Middle frontal gyrus (tissue), 1 donor: ENCODE results near the gene PREB.
"Not testable (repeated sequence)": the region's sequence is repeated elsewhere in the genome, so short reads cannot be mapped to it uniquely, and the experiment has no call there.

Source experiments
- DNase-seq: peaks from one replicate; pipeline ENCODE4 v3.0.0-alpha.2; 2015; ENCODE audit warnings: low spot score; ENCODE audit errors: extremely low spot score

PREB gene

DNA sequence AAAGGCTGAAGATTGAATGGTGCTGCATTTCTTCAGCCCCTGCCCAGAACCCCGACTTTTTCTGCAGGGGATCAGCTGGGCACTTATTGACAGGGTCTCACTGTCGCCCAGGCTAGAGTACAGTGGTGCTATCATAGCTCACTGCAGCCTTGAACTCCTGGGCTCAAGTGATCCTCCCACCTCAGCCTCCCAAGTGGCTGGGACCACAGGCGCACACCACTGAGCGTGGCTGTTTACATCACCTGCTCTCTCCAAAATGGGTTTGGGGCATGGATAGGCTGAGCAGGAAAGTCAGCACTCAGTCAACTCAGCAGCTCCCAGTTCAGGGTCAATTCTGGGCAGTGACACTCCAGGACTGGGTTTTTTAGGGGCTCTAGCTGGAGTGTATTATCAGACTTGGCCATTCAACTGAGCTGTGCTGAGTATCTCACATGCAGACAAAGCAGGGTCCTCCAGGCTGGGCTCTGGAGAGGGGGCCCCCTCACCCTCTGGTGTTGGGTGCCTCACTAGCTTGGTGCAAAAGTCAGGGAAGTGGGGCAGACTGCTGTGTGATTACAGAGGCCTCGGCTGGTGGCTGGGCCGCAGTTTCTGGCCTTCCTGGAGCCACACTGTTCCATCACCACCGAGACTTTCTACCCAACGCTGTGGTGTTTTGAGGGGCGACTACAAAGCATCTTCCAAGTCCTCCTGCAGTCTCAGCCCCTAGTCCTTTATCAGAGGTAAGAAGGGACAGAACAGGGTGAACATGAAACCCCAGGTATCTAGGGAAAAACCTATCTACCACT is 6.4 kb downstream of the PREB start:
- DNase-seq, result no peak

DNA sequence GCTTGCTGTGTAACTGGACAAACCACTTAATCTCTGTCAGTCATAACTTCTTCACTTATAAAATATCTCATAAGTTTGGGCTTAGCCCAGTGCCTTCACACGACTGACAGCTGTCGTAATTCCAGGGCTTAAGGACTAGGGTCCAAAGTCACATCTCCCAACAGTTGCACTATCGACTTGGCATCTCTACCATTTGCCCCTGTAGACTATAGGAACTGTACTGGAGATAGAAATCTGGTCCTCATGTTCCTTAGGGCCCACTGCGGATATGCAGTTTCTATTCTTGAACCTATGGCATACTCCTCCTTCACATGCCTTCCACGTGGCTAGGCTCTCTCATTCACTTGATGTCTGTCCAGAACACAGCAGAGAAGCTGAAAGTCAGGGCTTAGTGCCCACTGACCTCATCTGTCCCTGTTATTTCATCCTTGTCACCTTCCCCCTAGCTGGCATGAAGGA is 8.2 kb downstream of the PREB start:
- DNase-seq, result no peak

DNA sequence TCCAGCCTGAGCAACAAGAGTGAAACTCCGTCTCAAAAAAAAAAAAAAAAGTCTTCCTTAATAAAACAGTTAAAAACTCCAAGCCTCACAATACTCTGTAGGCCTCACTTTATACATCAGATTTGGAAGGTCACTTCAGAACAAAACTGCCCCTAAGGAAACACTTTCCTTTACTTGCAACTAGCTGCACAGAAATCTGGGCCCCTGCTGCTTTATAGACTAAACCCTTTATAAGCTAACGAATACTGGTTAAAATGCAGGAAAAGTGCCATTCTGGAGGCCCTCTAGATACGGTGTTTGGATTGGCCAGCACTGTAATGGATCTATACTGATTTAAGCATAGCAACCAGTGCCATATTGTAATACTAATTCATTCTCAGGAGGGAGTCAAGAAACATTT is 9.3 kb downstream of the PREB start:
- DNase-seq, result no peak

DNA sequence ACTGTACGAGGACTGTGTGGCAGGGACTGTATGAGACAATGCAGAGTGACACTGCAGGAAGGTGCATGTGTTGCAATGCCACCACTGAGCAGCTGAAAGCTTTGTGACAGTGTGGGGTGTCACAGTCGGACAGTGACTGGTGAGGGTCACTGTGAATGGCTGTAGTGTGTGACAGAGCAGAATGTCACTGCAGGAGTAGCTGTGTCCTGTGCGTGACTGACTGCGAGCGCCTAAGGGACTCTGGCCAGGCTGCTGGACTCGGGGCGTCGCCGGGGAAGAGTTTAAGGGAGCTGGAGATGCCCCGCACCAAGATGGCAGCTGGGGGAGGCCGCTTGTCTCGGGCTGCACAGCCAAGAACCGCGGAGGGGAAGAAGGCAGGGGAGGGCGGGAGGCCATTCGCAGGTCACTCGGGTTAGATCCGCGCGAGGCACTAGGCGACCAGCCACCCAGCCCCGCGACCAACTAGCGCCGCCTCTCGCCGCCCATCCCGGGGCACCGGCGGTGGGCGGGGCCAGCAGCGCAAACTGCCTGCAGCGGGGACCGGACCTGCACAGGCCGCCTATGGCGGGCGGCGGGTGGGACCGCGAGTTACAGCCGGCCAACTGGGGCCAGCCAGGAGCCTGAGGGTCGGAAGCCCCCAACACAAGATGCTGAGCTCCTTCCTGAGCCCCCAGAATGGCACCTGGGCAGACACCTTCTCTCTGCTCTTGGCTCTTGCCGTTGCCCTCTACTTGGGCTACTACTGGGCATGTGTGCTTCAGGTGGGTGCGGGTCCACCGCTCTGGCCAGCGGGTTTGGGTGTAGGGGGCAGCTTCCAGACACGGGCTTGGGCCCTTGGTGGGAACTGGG is 10.9 kb downstream of the PREB start, which contains the start of gene ABHD1:
TSS of gene ABHD1 (plus strand) at position 514 of the 849 bp plus-strand sequence. CDS start at position 648, 134 bp downstream.
- no peak for DNase-seq

DNA sequence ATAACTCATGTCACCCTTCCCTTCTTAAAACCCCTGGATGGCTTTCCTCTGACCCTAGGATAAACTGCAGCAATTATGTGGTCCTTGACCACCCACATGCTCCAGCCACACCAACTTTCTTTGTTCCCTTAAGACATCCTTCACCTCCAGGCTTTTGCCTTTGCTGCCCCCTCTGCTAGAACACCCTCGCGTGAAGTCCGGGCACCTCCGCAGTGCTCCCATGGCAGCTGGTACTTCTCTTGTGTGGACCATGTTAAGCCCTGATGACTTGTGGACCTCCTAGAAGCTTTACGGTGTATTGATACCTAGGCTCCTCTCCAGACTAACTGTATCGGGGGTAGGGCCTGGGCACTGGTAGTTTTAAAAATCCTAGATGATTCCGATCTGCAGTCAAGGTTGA is 11.6 kb downstream of the PREB start:
- no peak for DNase-seq

DNA sequence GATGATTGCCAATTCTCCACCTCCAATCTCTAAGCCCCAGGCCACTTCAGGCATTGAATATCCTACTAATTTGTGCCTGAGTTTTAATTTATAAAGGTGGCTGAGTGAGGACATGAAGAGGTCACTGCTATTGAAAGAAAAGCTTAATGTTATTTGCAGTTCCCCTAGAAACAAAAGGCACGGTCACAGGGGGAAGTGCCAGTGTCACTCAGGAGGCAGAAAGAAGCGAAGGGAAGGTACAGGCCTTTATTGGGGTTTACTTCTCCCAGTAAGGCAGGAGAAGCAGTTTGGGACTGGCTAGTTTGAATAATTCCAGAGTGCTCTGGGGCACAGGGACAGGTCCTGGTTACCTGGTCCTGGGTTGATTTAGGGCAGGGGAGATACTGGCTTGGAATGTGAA is 12.5 kb downstream of the PREB start:
- DNase-seq, result no peak

DNA sequence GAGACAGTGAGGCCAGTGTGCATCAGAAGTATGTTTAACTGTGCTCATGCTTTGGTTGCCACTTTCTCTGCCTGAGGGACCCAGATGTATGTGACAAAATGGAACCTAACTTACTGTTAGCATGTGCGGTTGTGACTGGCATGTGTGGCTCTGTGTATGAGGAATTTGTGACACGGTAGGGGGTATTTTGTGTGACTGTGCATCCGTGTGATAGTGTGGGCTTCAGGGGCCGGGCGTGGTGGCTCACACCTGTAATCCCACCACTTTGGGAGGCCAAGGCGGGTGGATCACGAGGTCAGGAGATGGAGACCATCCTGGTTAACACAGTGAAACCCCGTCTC is 15.1 kb downstream of the PREB start:
- DNase-seq, result not testable (repeated sequence)

DNA sequence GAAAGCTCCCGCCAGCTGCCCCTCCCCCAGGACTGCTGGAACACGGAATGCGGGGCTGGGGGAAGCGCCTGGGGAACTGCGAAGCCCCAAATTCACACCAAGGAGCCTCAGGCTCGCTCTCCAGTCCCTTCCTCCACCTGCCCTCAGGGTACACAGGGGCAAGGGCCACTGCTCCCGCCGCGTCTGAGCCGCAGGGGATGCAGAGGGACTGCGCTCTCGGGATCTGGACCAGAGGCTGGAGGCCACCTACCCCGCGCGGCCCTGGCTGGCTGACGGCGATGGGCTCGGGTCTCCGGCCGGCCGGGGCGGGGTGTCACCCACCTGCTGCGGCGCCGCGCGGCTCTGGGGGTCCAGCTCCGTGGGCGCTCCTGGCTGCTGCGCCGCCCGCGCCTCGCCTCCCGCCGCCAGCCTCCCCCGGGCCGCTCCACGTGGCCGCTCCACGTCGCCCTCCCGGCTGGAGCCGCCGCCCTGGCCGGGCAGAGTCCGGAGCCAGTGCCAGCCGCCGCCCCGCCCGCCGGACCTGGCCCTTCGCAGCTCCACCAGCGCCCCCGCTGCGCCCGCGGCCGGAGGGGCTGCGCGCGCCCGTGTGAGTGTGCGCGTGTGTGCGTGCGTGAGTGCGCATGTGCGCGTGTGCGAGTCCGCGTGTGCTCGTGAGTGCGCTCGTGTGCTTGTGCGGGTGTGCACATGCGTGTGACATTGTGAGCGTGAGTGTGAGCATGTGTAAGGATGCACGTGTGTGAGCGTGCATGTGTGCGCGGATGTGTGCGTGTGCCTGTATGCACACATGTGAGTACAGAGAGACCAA is 15.7 kb downstream of the PREB start, which contains the start of gene CGREF1:
TSS of gene CGREF1 (minus strand) at position 604 of the 805 bp plus-strand sequence. CDS start 14,762 bp downstream, outside the sequence.
- no peak for DNase-seq

DNA sequence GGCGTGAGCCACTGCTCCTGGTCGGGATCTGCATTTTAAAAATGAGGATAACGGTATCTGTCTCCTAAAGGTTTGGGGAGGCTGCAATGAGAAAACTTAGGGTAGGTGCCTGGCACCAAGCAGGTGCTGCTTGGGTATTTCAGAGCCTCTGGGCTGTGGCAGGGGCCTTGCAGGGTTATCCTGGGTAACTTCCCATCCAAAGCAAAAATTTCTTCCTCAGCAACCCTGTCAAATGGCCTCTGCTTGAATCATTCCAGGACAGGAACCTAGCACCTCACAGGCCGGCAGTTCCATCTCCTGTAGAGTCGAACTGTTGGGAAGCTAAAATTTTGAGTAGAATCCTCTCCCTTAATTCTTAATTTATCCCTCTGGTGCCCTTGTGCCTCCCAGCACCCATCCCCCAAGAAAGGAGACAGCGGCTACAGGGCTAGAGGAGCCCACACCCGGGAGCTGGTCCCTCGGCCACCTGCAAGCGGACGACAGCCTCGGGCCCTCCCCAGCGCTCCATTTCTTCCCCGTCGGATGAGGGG is 16.4 kb downstream of the PREB start:
- DNase-seq, result no peak

DNA sequence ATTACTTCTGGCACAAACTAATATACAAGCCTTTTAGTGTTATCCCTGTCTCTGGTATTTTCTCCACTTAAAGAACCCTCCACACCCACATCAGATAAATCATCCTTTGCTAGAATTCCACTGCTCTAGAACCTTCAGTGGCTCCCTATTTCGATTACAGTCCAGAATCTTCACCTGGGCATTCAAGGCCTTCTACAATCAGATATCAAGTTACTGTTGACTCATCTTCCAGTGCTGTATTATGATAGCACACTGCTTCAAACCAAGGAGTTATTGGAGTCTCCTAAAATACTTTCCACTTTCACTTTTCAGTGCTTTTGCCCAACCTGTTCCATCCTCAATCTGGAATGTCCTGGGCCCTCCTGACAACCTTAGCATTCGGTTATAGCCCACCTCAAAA is 18.9 kb downstream of the PREB start:
- no peak for DNase-seq

DNA sequence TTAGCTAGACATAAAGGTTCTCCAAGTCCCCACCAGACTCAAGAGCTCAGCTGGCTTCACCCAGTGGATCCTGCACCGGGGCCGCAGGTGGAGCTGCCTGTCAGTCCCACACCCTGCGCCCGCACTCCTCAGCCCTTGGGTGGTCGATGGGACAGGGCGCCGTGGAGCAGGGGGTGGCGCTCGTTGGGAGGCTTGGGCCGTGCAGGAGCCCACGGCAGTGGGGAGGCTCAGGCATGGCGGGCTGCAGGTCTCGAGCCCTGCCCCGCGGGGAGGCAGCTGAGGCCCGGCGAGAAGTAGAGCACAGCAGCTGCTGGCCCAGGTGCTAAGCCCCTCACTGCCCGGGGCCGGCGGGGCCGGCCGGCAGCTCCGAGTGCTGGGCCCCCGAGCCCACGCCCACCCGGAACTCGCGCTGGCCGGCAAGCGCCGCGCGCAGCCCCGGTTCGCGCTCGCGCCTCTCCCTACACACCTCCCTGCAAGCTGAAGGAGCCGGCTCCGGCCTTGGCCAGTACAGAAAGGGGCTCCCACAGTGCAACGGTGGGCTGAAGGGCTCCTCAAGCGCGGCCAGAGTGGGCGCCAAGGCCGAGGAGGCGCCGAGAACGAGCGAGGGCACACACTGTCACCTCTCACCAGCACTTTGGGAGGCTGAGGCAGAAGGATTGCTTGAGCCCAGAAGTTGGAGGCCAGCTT is 22.9 kb downstream of the PREB start:
- not testable (repeated sequence) for DNase-seq

DNA sequence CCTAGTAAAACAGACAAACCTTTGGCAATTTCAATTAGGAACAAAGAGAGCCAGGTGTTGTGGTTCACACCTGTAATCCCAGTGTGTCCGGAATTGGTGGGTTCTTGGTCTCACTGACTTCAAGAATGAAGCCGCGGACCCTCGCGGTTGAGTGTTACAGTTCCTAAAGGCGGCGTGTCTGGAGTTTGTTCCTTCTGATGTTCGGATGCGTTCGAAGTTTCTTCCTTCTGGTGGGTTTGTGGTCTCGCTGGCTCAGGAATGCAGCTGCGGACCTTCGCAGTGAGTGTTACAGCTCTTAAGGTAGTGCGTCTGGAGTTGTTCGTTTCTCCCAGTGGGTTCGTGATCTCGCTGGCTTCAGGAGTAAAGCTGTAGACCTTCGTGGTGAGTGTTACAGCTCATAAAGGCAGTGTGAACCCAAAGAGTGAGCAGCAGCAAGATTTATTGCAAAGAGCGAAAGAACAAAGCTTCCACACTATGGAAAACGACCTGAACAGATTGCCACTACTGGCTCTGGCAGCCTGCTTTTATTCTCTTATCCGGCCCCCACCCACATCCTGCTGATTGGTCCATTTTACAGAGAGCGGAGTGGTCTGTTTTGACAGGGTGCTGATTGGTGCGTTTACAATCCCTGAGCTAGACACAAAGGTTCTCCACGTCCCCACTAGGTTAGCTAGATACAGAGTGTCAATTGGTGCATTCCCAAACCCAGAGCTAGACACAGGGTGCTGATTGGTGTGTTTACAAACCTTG is 23.7 kb downstream of the PREB start:
- DNase-seq, result not testable (repeated sequence)

DNA sequence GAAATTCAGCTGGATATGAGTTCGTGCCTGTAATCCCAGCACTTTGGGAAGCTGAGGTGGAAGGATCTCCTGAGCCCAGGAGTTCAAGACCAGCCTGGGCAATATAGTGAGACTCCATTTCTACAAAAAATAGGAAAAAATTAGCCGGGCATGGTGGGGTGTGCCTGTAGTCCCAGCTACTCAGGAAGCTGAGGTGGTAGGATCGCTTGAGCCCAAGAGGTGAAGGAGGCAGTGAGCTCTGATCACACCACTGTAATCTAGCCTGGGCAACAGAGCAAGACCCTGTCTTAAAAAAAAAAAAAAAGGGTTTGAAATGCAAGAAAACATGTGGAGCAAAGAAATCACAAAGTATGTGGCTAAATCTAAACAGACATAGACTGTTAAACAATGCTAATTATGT is 25.4 kb downstream of the PREB start:
- DNase-seq, result no peak

DNA sequence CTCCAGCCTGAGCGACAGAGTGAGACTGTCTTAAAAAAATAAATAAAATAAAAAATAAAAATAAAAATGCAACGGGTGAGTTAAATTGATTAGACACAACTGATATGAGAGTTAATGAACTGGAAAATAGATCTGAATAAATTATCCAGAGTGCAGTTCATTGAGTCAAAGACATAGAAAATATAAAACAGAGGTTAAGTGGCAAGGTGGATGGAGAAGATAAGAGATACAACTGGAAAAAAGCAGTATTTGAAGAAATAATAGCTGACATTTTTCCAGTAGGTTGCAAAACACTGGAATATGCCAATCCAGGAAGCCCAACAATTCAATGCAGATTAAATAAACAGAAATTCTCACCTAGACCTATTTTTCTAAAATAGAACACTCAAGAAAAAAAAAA is 26.2 kb downstream of the PREB start:
- no peak for DNase-seq

DNA sequence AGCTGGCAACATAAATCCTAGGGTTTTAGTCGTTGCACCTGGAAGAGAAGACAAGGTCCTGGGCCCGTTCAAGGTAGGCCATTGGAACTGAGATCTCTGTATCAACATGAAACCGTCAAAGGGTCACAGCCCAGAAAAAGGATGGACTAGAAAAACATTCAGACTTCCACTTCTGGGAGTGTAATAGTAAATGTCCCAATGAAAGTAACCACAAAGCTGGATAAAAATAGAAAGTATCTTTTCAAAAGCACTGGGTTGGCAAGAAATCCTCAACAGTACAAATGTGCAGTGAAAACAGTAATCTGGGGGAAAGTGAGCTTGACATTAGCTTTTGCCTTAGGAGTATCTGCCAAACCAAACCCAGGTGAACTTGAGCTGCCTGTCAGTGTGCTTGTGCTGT is 28.5 kb downstream of the PREB start:
- DNase-seq, result no peak

DNA sequence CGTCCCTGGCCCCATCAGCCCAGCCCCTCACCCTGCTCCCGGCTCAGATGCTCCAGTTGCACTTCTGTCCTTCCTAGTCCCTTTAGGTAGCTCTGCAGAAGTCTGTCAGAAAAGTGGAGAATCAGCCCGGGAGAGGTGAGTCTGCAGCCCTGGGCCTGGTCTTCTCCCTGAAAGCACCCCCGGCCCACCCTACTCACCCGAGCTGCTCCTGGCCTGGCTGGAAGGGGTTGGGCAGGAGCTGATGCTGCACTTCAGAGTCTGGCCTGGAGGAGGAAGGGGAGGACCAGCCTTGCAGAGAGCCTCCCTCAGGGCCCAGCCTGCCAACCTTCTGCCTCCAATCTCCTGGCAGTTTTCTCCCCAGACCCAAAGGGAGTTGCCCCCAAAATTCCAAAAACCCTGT is 32.1 kb downstream of the PREB start:
- DNase-seq, result no peak

DNA sequence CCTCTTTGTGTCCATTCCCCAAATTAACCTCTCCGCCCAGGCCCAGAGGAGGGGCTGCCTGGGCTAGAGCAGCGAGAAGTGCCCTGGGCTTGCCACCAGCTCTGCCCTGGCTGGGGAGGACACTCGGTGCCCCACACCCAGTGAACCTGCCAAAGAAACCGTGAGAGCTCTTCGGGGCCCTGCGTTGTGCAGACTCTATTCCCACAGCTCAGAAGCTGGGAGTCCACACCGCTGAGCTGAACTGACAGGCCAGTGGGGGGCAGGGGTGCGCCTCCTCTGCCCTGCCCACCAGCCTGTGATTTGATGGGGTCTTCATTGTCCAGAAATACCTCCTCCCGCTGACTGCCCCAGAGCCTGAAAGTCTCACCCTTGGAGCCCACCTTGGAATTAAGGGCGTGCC is 34.4 kb downstream of the PREB start:
- DNase-seq, result no peak

DNA sequence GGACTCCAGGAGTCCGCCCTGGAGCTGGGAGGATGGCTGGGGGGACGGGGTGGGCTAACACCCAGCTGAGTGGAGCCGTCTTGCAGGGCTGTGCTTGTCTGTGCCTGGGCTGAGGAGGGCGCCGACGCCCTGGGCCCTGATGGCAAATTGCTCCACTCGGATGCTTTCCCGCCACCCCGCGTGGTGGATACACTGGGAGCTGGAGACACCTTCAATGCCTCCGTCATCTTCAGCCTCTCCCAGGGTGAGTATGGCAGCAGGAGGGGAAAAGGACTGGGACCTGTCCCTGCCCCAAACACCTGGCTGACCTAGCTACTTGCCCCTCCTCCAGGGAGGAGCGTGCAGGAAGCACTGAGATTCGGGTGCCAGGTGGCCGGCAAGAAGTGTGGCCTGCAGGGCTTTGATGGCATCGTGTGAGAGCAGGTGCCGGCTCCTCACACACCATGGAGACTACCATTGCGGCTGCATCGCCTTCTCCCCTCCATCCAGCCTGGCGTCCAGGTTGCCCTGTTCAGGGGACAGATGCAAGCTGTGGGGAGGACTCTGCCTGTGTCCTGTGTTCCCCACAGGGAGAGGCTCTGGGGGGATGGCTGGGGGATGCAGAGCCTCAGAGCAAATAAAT is 35.0 kb downstream of the PREB start:
- no peak for DNase-seq

DNA sequence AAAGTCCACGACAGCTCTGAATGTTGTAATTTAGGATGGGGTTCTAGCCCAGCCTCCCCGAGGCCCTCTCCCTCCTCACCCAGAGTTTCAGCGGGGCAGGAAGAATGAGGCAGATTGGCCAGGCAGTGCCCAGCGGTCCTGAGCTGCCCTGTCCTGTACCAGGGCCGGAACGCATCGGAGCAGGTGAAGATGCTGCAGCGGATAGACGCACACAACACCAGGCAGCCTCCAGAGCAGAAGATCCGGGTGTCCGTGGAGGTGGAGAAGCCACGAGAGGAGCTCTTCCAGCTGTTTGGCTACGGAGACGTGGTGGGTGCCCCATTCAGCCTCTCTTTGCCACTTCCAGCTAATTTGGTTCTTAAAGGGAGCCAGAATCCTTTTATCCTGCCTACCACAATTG is 37.1 kb downstream of the PREB start:
- DNase-seq, result no peak
